ENCODE results near the gene TRMT61B. TPM values are rescaled to one million over a fixed set of nuclear protein-coding genes. Genes with fewer than 3 reads are reported as not detected.

TRMT61B gene
- total RNA-seq (10 to 100 TPM; 14.8 to 24.5 (median 20.5) TPM), polyA plus RNA-seq (10 to 100 TPM; 18.6 to 25.2 TPM), total RNA-seq (13.5 reads per million, percentile 42 among the genes with 10 or more reads in this experiment)

DNA sequence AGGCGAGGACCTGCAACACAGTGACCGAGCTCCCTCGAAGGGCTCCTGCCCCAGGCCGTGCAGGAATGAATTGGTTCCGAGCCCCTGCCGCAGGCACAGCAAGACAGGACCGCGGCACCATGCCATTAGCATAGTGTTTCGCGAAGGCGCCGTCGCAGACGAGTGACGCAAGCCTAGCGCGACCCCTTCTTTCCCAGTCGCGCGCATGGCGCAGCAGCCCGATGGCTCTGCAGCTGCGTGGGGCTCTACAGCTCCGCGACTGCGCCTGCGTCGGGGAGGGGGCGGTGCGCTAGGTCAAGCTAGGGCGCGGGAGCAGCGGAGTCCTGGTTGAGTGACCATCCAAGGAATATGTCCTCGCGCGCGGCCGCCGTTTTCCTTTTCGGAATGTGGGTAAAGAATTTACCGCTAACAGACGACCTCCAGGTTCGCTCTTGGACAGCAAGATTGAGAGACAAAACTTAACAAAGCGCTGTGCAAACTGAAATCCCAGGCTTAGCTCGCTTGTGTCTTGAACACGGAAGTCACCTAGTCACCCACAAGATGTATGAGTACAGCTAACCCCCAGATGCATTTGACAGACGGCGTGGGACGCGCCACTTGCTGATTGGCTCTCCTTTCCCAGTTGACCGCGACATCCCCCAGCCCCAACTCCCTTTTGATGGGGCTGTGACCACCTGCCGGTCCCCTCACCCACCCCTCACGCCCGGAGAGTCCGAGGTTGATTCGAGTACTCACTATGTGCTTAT, at the start of gene TRMT61B:
Gene TRMT61B (minus strand): TSS at position 164 of the 746 bp plus-strand sequence. CDS start 32 bp downstream, at position 132.
- Mint-ChIP-seq H3K36me3 (peaks cover 0 to 9% (median 2%) of the 10 kb centered on the region in 5 donors), H3K9me3 (no peaks in the 10 kb centered on the region), H3K4me1 (peaks cover 22 to 48% (median 37%) of the 10 kb centered on the region in 7 donors), H3K4me3 (peak within 1 kb of the TSS; percentile 90 to 98 (median 96)), H3K27me3 (peaks cover 0 to 6% (median 2%) of the 10 kb centered on the region in 5 donors), H3K27ac (peak within 1 kb of the TSS; percentile 95 to 100 (median 98))
- Histone ChIP-seq H3K36me3 (ENCODE audit: control insufficient read depth in 2 of 3, insufficient read depth in 3 of 3, low read length in 3 of 3) (peaks cover 0 to 4% (median 0%) of the 10 kb centered on the region in 3 experiments), H3K4me1 (ENCODE audit: control insufficient read depth in 2 of 2, insufficient read depth in 2 of 2, low read length in 2 of 2) (peaks cover 19 to 22% of the 10 kb centered on the region in 2 donors), H3K27me3 (ENCODE audit: control insufficient read depth in 2 of 2, insufficient read depth in 2 of 2, low read length in 2 of 2) (no peaks in the 10 kb centered on the region), H3K9me3 (ENCODE audit: control insufficient read depth in 2 of 3, low read length in 3 of 3) (no peaks in the 10 kb centered on the region), H3K4me3 (ENCODE audit: low read length) (peak within 1 kb of the TSS; percentile 96), H3K27ac (ENCODE audit: low read depth, low read length) (peak within 1 kb of the TSS; percentile 87)
- DNase-seq, result peak; percentile 94 to 97 (median 95)
- intact Hi-C loops (cut with micrococcal nuclease), result loop anchor here (1.0 to 10.0 kb wide), 9 partner anchors 24 to 476 kb away; partner anchors contain the start of genes PPP1CB (in 2 of the 2), SPDYA (in 2 of the 2), WDR43 (in 2 of the 2) and FOSL2 (in 1 of the 2)
- CTCF ChIA-PET, result interaction anchor here (0.6 to 1.3 kb wide), 4 partner anchors 25 to 340 kb away, joined by 3 to 4 read pairs (median 3); no protein-coding TSS in a partner anchor
- POLR2A ChIA-PET, result interaction anchor here (0.5 to 7.3 kb wide), 23 partner anchors 9 to 331 kb away, joined by 3 to 93 read pairs (median 4); partner anchors contain the start of genes CLIP4, PPP1CB and WDR43
- peak; percentile 98 for ATAC-seq

GRCh38 chr2:28915939-28916338, 45.8 kb upstream of the TRMT61B start:
- no peak overlapping the region for H3K27ac Mint-ChIP-seq
- no peaks in the 10 kb centered on the region for H3K27me3 ChIP-seq (ENCODE audit: control insufficient read depth in 2 of 2, insufficient read depth in 2 of 2, low read length in 2 of 2)
- H3K36me3 ChIP-seq (ENCODE audit: control insufficient read depth in 2 of 3, insufficient read depth in 3 of 3, low read length in 3 of 3), result peaks cover 13 to 53% (median 17%) of the 10 kb centered on the region in 3 experiments
- no peak overlapping the region for H3K4me3 Mint-ChIP-seq
- no peak for ATAC-seq
- ChIA-PET CTCF (interaction anchor here (0.6 kb wide), 1 partner anchor 34 kb away, joined by 3 read pairs; no protein-coding TSS in a partner anchor), POLR2A (interaction anchor here (0.8 kb wide), 1 partner anchor 1485 kb away, joined by 3 read pairs; no protein-coding TSS in a partner anchor)
- intact Hi-C loops (cut with micrococcal nuclease), result no loop called here
- no peaks in the 10 kb centered on the region for H3K9me3 Mint-ChIP-seq
- no peak overlapping the region for H3K27ac ChIP-seq (ENCODE audit: low read depth, low read length)
- peaks cover 0 to 45% (median 17%) of the 10 kb centered on the region in 5 donors for H3K36me3 Mint-ChIP-seq
- peaks cover 0 to 9% (median 4%) of the 10 kb centered on the region in 7 donors for H3K4me1 Mint-ChIP-seq
- H3K4me3 ChIP-seq (ENCODE audit: low read length), result no peak overlapping the region
- no peaks in the 10 kb centered on the region for H3K4me1 ChIP-seq (ENCODE audit: control insufficient read depth in 2 of 2, insufficient read depth in 2 of 2, low read length in 2 of 2)
- no peak for DNase-seq
- no peaks in the 10 kb centered on the region for H3K9me3 ChIP-seq (ENCODE audit: control insufficient read depth in 2 of 3, low read length in 3 of 3)
- H3K27me3 Mint-ChIP-seq, result no peaks in the 10 kb centered on the region

DNA sequence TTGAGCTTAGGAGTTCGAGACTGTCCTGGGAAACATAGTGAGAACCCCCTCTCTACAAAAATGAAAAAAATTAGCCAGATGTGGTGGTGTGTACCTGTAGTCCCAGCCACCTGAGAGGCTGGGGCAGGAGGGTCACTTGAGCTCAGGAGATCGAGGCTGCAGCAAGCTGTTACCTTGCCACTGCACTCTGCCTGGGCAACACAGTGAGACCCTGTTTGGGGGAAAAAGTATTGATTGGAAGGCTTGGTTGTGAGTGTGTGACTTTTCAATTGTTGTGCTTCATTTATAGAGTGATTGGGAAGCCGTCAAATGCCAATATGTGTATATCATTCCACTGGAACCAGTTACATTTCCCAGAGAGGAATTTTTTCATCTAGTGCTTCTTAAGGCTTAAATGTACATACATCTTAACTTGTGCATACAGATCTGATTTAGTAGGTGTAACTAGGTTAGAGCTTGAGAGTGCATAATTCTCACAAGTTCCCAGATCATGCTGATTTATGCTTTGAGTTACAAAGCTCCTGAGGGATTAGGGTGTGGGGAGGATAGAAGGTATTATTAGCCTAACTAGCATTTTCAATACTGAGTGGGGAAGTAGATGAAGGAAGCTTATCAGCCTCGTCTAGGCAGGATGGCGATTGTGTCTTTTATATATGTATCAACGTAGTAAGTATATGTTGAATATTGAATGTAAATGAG, 39.7 kb upstream of the TRMT61B start:
- ChIA-PET CTCF (interaction anchor here (1.4 kb wide), 1 partner anchor 16 kb away, joined by 3 read pairs; no protein-coding TSS in a partner anchor), POLR2A (interaction anchor here (0.9 kb wide), 1 partner anchor 39 kb away, joined by 3 read pairs; the partner anchor contains the start of gene TRMT61B)
- Mint-ChIP-seq H3K27me3 (no peaks in the 10 kb centered on the region), H3K27ac (peak overlapping the region in 2 of 9 donors; percentile 28 to 46), H3K4me1 (peaks cover 6 to 33% (median 17%) of the 10 kb centered on the region in 7 donors), H3K9me3 (no peaks in the 10 kb centered on the region), H3K36me3 (peaks cover 8 to 63% (median 36%) of the 10 kb centered on the region in 5 donors), H3K4me3 (no peak overlapping the region)
- no peaks in the 10 kb centered on the region for H3K9me3 ChIP-seq (ENCODE audit: control insufficient read depth in 2 of 3, low read length in 3 of 3)
- no peaks in the 10 kb centered on the region for H3K4me1 ChIP-seq (ENCODE audit: control insufficient read depth in 2 of 2, insufficient read depth in 2 of 2, low read length in 2 of 2)
- H3K27ac ChIP-seq (ENCODE audit: low read depth, low read length), result no peak overlapping the region
- DNase-seq (no peak), ATAC-seq (no peak)
- H3K4me3 ChIP-seq (ENCODE audit: low read length), result no peak overlapping the region
- intact Hi-C loops (cut with micrococcal nuclease), result no loop called here
- no peaks in the 10 kb centered on the region for H3K27me3 ChIP-seq (ENCODE audit: control insufficient read depth in 2 of 2, insufficient read depth in 2 of 2, low read length in 2 of 2)
- H3K36me3 ChIP-seq (ENCODE audit: control insufficient read depth in 2 of 3, insufficient read depth in 3 of 3, low read length in 3 of 3), result peaks cover 19 to 72% (median 33%) of the 10 kb centered on the region in 3 experiments

- ChIA-PET POLR2A (no interaction called here), CTCF (no interaction called here)
- Mint-ChIP-seq H3K4me3 (no peak overlapping the region), H3K4me1 (peaks cover 7 to 41% (median 19%) of the 10 kb centered on the region in 7 donors), H3K36me3 (peaks cover 8 to 58% (median 34%) of the 10 kb centered on the region in 5 donors), H3K27ac (no peak overlapping the region), H3K27me3 (no peaks in the 10 kb centered on the region), H3K9me3 (no peaks in the 10 kb centered on the region)
- DNase-seq, result no peak
- ATAC-seq, result no peak
- Histone ChIP-seq H3K9me3 (ENCODE audit: control insufficient read depth in 2 of 3, low read length in 3 of 3) (no peaks in the 10 kb centered on the region), H3K27ac (ENCODE audit: low read depth, low read length) (no peak overlapping the region), H3K4me3 (ENCODE audit: low read length) (no peak overlapping the region), H3K36me3 (ENCODE audit: control insufficient read depth in 2 of 3, insufficient read depth in 3 of 3, low read length in 3 of 3) (peaks cover 11 to 70% (median 31%) of the 10 kb centered on the region in 3 experiments), H3K27me3 (ENCODE audit: control insufficient read depth in 2 of 2, insufficient read depth in 2 of 2, low read length in 2 of 2) (no peaks in the 10 kb centered on the region), H3K4me1 (ENCODE audit: control insufficient read depth in 2 of 2, insufficient read depth in 2 of 2, low read length in 2 of 2) (no peaks in the 10 kb centered on the region)
- intact Hi-C loops (cut with micrococcal nuclease), result no loop called here
These were observed 38.1 kb upstream of the TRMT61B start for GRCh38 chr2:28908172-28908571.

- Mint-ChIP-seq H3K36me3 (peaks cover 8 to 49% (median 32%) of the 10 kb centered on the region in 5 donors), H3K27me3 (no peaks in the 10 kb centered on the region), H3K4me3 (no peak overlapping the region), H3K4me1 (peaks cover 7 to 46% (median 25%) of the 10 kb centered on the region in 7 donors), H3K27ac (peak overlapping the region in 1 of 9 donors; percentile 59), H3K9me3 (no peaks in the 10 kb centered on the region)
- DNase-seq (no peak), ATAC-seq (no peak)
- Histone ChIP-seq H3K36me3 (ENCODE audit: control insufficient read depth in 2 of 3, insufficient read depth in 3 of 3, low read length in 3 of 3) (peaks cover 9 to 67% (median 28%) of the 10 kb centered on the region in 3 experiments), H3K27ac (ENCODE audit: low read depth, low read length) (no peak overlapping the region), H3K9me3 (ENCODE audit: control insufficient read depth in 2 of 3, low read length in 3 of 3) (no peaks in the 10 kb centered on the region), H3K4me3 (ENCODE audit: low read length) (no peak overlapping the region), H3K27me3 (ENCODE audit: control insufficient read depth in 2 of 2, insufficient read depth in 2 of 2, low read length in 2 of 2) (no peaks in the 10 kb centered on the region), H3K4me1 (ENCODE audit: control insufficient read depth in 2 of 2, insufficient read depth in 2 of 2, low read length in 2 of 2) (no peaks in the 10 kb centered on the region)
- ChIA-PET POLR2A (no interaction called here), CTCF (no interaction called here)
- intact Hi-C loops (cut with micrococcal nuclease), result no loop called here
These were observed 36.7 kb upstream of the TRMT61B start for GRCh38 chr2:28906821-28907220.

GRCh38 chr2:28906376-28906775, 36.3 kb upstream of the TRMT61B start:
- Histone ChIP-seq H3K9me3 (ENCODE audit: control insufficient read depth in 2 of 3, low read length in 3 of 3) (no peaks in the 10 kb centered on the region), H3K27me3 (ENCODE audit: control insufficient read depth in 2 of 2, insufficient read depth in 2 of 2, low read length in 2 of 2) (no peaks in the 10 kb centered on the region), H3K27ac (ENCODE audit: low read depth, low read length) (no peak overlapping the region), H3K4me1 (ENCODE audit: control insufficient read depth in 2 of 2, insufficient read depth in 2 of 2, low read length in 2 of 2) (no peaks in the 10 kb centered on the region), H3K36me3 (ENCODE audit: control insufficient read depth in 2 of 3, insufficient read depth in 3 of 3, low read length in 3 of 3) (peaks cover 9 to 63% (median 25%) of the 10 kb centered on the region in 3 experiments), H3K4me3 (ENCODE audit: low read length) (no peak overlapping the region)
- H3K4me3 Mint-ChIP-seq, result no peak overlapping the region
- ChIA-PET POLR2A (interaction anchor here (0.6 kb wide), 1 partner anchor 68 kb away, joined by 3 read pairs; no protein-coding TSS in a partner anchor), CTCF (no interaction called here)
- peak overlapping the region in 1 of 9 donors; percentile 59 for H3K27ac Mint-ChIP-seq
- no peaks in the 10 kb centered on the region for H3K9me3 Mint-ChIP-seq
- peaks cover 8 to 45% (median 31%) of the 10 kb centered on the region in 5 donors for H3K36me3 Mint-ChIP-seq
- no peaks in the 10 kb centered on the region for H3K27me3 Mint-ChIP-seq
- intact Hi-C loops (cut with micrococcal nuclease), result no loop called here
- DNase-seq (no peak), ATAC-seq (no peak)
- H3K4me1 Mint-ChIP-seq, result peaks cover 7 to 51% (median 27%) of the 10 kb centered on the region in 7 donors
